HepG2 (cell line): ENCODE data around the gene GNAT2. TPM values are rescaled to one million over a fixed set of nuclear protein-coding genes. Genes with fewer than 3 reads are reported as not detected.

Experiments used
- ATAC-seq: fragments of 200-7000 bp; cut with Tn5 transposase; 3 replicates; pipeline ENCODE4 v1.9.1; 2020; ENCODE audit warnings: mild to moderate bottlenecking, moderate library complexity
- BruUV-seq: library from RNA; stranded (reverse); fragments of 400-500 nt; replicated peaks from 2 replicates; lab custom pipeline; 2021; lab: Mats Ljungman, UMichigan
- CTCF ChIA-PET: fragments of 300-600 bp; formaldehyde crosslinking; extraction: SDS; loops from one replicate; lab custom pipeline; 2021; ENCODE audit warnings: low total read pairs, inconsistent platforms, low intra/inter-chr PET ratio; lab: Yijun Ruan, JAX
- POLR2A ChIA-PET: fragments of 350-600 bp; sonication (Branson Sonifier 250); formaldehyde crosslinking; loops from one replicate; lab custom pipeline; 2020; ENCODE audit warnings: antibody characterized with exemption, inconsistent platforms; lab: Yijun Ruan, JAX
- DNase-seq: peaks from one replicate; pipeline ENCODE4 v3.0.0-alpha.2; 2015; ENCODE audit warnings: low spot score
- FAIRE-seq: peaks from 3 replicates; lab custom pipeline; 2011; peaks lifted over from hg19 to GRCh38; lab: Jason Lieb, UNC
- H2AFZ ChIP-seq: one replicate; pipeline ENCODE4 v1.6.1; 2011; ENCODE audit warnings: low read length, inconsistent platforms
- H3K27ac ChIP-seq: fragments of 300-600 bp; 3 replicates; pipeline ENCODE4 v1.8.0; 2011; ENCODE audit warnings: mixed run types, mild to moderate bottlenecking, mixed read lengths, low read length, inconsistent platforms; ENCODE audit not compliant: insufficient read depth; ENCODE audit errors: extremely low read length
- H3K27me3 ChIP-seq, 2 experiments: fragments of 200-600 bp in 1 of 2; 2 replicates in 1 of 2; 3 replicates in 1 of 2; pipeline versions ENCODE4 v1.6.0 to v1.8.0; 2011; ENCODE audit warnings: low read length in 2 of 2, mild to moderate bottlenecking in 2 of 2, moderate library complexity in 2 of 2, inconsistent platforms in 1 of 2; ENCODE audit not compliant: insufficient read depth in 2 of 2, control insufficient read depth in 1 of 2
- H3K36me3 ChIP-seq, 2 experiments: fragments of 200-600 bp in 1 of 2; replicated peaks in 1 of 2; 2 replicates in 1 of 2; 3 replicates in 1 of 2; pipeline versions ENCODE4 v1.5.1 to v1.8.0; 2011; ENCODE audit warnings: low read length in 2 of 2, inconsistent platforms in 1 of 2; ENCODE audit not compliant: insufficient read depth in 2 of 2, control insufficient read depth in 1 of 2
- H3K4me1 ChIP-seq: 2 replicates; pipeline ENCODE4 v1.5.1; 2012; ENCODE audit warnings: low read length, inconsistent platforms; ENCODE audit not compliant: insufficient read depth
- H3K4me2 ChIP-seq: 2 replicates; pipeline ENCODE4 v1.6.0; 2011; ENCODE audit warnings: low read depth, low read length, inconsistent platforms
- H3K4me3 ChIP-seq, 3 experiments: fragments of 200-600 bp in 1 of 3; sonication (generic), shearing (Covaris generic) in 1 of 3; replicated peaks in 1 of 3; 2 replicates each; pipeline ENCODE4 v1.5.1; 2011 to 2016; ENCODE audit warnings: low read length in 3 of 3, inconsistent platforms in 2 of 3, low read depth in 2 of 3, mild to moderate bottlenecking in 2 of 3, control low read depth in 1 of 3, mixed read lengths in 1 of 3; ENCODE audit not compliant: insufficient read depth in 1 of 3
- H3K79me2 ChIP-seq: one replicate; pipeline ENCODE4 v1.6.1; 2011; ENCODE audit warnings: low read length, inconsistent platforms; ENCODE audit not compliant: insufficient read depth
- H3K9ac ChIP-seq: 2 replicates; pipeline ENCODE4 v1.6.0; 2011; ENCODE audit warnings: mild to moderate bottlenecking, low read depth, low read length, inconsistent platforms; ENCODE audit not compliant: insufficient read depth
- H3K9me3 ChIP-seq: 2 replicates; pipeline ENCODE4 v1.5.1; 2012; ENCODE audit warnings: mild to moderate bottlenecking, low read length
- H4K20me1 ChIP-seq: 2 replicates; pipeline ENCODE4 v1.6.0; 2011; ENCODE audit warnings: inconsistent platforms, mild to moderate bottlenecking, low read length, moderate library complexity; ENCODE audit not compliant: insufficient read depth
- KAT2B ChIP-seq: fragments of 150-350 bp; IDR thresholded peaks from 2 replicates; pipeline ENCODE4 v1.6.1; 2014; ENCODE audit warnings: low read depth, low read length, borderline replicate concordance
- NCOA1 ChIP-seq: sonication (generic); formaldehyde crosslinking; IDR thresholded peaks from 2 replicates; pipeline ENCODE4 v1.9.0; 2021; ENCODE audit warnings: missing genetic modification reagents
- NR3C1 ChIP-seq: sonication (generic); formaldehyde crosslinking; IDR thresholded peaks from 2 replicates; pipeline ENCODE4 v1.4.0; 2020; ENCODE audit warnings: missing genetic modification reagents
- PHB2 ChIP-seq: fragments of 450-650 bp; IDR thresholded peaks from 2 replicates; pipeline ENCODE4 v1.6.1; 2018; ENCODE audit not compliant: partially characterized antibody
- SMC3 ChIP-seq: IDR thresholded peaks from 2 replicates; pipeline ENCODE4 v1.6.1; 2011; ENCODE audit warnings: low read length, improper control_type of control experiment
- ZKSCAN1 ChIP-seq: fragments of 150-350 bp; IDR thresholded peaks from 2 replicates; pipeline ENCODE4 v1.6.1; 2014; ENCODE audit warnings: low read length
- ZNF138 ChIP-seq: sonication (generic); formaldehyde crosslinking; IDR thresholded peaks from 2 replicates; pipeline ENCODE4 v1.5.0; 2020; ENCODE audit warnings: mild to moderate bottlenecking, low read depth, missing genetic modification reagents
- ZNF24 ChIP-seq: fragments of 450-650 bp; IDR thresholded peaks from 2 replicates; pipeline ENCODE4 v1.6.1; 2017; ENCODE audit warnings: antibody characterized with exemption, mild to moderate bottlenecking
- ZNF468 ChIP-seq: sonication (generic); formaldehyde crosslinking; IDR thresholded peaks from 2 replicates; pipeline ENCODE4 v1.8.0; 2022; ENCODE audit warnings: mild to moderate bottlenecking, moderate library complexity, missing genetic modification reagents
- ZNF609 ChIP-seq: sonication (generic); formaldehyde crosslinking; IDR thresholded peaks from 2 replicates; pipeline ENCODE4 v1.4.0; 2020; ENCODE audit warnings: mild to moderate bottlenecking, missing genetic modification reagents, borderline replicate concordance
- ZNF614 ChIP-seq: IDR thresholded peaks from 2 replicates; pipeline ENCODE4 v1.6.1; 2018; ENCODE audit warnings: missing biosample characterization, missing genetic modification reagents, inconsistent platforms, borderline replicate concordance
- ZNF761 ChIP-seq: sonication (generic); formaldehyde crosslinking; conservative IDR thresholded peaks from 2 replicates; pipeline ENCODE4 v1.4.0; 2020; ENCODE audit warnings: mild to moderate bottlenecking, missing genetic modification reagents
- ZNF790 ChIP-seq: sonication (generic); formaldehyde crosslinking; IDR thresholded peaks from 2 replicates; pipeline ENCODE4 v1.8.0; 2022; ENCODE audit warnings: missing genetic modification reagents, mild to moderate bottlenecking, borderline replicate concordance
- WGBS: methylation state at CpG from one replicate; pipeline ENCODE4 v1.1.6; 2017; ENCODE audit warnings: low lambda C conversion rate; 5-methylcytosine and 5-hydroxymethylcytosine counted together
- in situ Hi-C: cut with HindIII; loops from 2 replicates; pipeline ENCODE4 v1.10.0; 2017; ENCODE audit warnings: low pct_unique_long_range_greater_than_20kb; ENCODE audit not compliant: extremely low pct_ligation_motif_present
- intact Hi-C: fragments of 100-400 bp; cut with micrococcal nuclease; formaldehyde crosslinking; loops from one replicate; pipeline ENCODE4 v1.10.0; 2022; ENCODE audit not compliant: unreplicated experiment
- polyA plus RNA-seq, 8 experiments: library from polyadenylated mRNA; depleted of rRNA in 3 of 8; stranded (reverse) in 7 of 8; unstranded in 1 of 8; fragments of >200 nt; fragmentation: Illumina TruSeq in 4 of 8; extraction: Trizol in 4 of 8; gene quantifications; 2 replicates each; pipeline versions ENCODE4 v1.2.1 to v1.2.3, GENCODE V29; 2011 to 2016; ENCODE audit warnings: low read depth in 4 of 8, missing spikeins in 1 of 8, mixed read lengths in 1 of 8; ENCODE audit not compliant: insufficient read depth in 1 of 8
- total RNA-seq, 5 experiments: library from RNA; depleted of rRNA; stranded (reverse); fragments of >200 nt; fragmentation: Illumina TruSeq; extraction: Trizol; gene quantifications; 2 replicates each; pipeline ENCODE4 v1.2.3, GENCODE V29; 2016; ENCODE audit warnings: low read depth in 1 of 5
- TF ChIP-seq, protein P1 (sequence below): sonication (generic); formaldehyde crosslinking; IDR thresholded peaks from 2 replicates; pipeline ENCODE4 v1.4.0; 2020; ENCODE audit warnings: missing genetic modification reagents
- TF ChIP-seq, protein P2 (sequence below): sonication (generic); formaldehyde crosslinking; IDR thresholded peaks from 2 replicates; pipeline ENCODE4 v1.8.0; 2022; ENCODE audit warnings: mild to moderate bottlenecking, missing genetic modification reagents
- TF ChIP-seq, protein P3 (sequence below): sonication (generic); formaldehyde crosslinking; IDR thresholded peaks from 2 replicates; pipeline ENCODE4 v1.5.0; 2020; ENCODE audit warnings: mild to moderate bottlenecking, missing genetic modification reagents

GNAT2 gene
- total and polyA plus RNA-seq, 2 of the 13 experiments (the other 11 are each of a cell fraction or from before 2014, with no cell fraction given), result 0.08 to 0.20 TPM

DNA sequence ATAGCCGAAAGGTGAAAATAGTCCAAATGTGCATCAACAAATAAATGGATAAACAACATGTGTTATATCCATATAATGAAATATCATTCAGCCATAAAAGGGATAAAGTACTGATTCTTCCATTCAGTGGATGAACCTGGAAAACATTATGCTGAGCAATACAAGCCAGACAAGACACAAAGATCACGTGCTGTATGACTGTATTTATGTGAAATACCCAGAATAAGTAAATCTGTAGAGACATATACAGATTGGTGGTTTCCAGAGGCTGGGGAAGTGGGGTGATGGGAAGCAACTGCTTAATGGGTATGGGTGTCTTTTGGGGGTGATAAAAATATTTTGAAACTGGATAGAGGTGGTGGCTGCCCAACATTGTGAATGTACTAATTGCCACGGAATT, 23.2 kb upstream of the GNAT2 start:
- BruUV-seq, result no TSS peak
- Histone ChIP-seq H3K4me2 (no peak overlapping the region), H3K27ac (no peak overlapping the region), H4K20me1 (no peaks in the 10 kb centered on the region), H3K9ac (no peak overlapping the region), H3K79me2 (no peaks in the 10 kb centered on the region), H3K27me3 (0 out of 5 replicates have a peak, but pooled peaks cover 0 to 3% of the 10 kb centered on the region in 2 experiments), H2AFZ (no peak overlapping the region), H3K4me1 (peaks cover 23% of the 10 kb centered on the region), H3K9me3 (no peaks in the 10 kb centered on the region), H3K36me3 (no peaks in the 10 kb centered on the region), H3K4me3 (no peak overlapping the region)
- in situ Hi-C loops (loop anchor here (5.0 to 10.0 kb wide), 3 partner anchors 65 to 342 kb away; partner anchors contain the start of gene AHCYL1), intact Hi-C loops (loop anchor here (1.0 to 5.0 kb wide), 3 partner anchors 62 to 350 kb away; no protein-coding TSS in a partner anchor)
- ATAC-seq, result no peak
- FAIRE-seq, result no peak
- 12% methylated on average over 3 of the region's 3 CpGs for WGBS
- POLR2A ChIA-PET, result no interaction called here
- CTCF ChIA-PET, result interaction anchor here (1.2 to 2.6 kb wide), 5 partner anchors 61 to 133 kb away, joined by 3 to 26 read pairs (median 11); partner anchors contain the start of gene GNAI3
- no peak for DNase-seq
- no peak for TF ChIP-seq ZNF614
- TF ChIP-seq ZNF138 (CRISPR knock-in tag), result no peak
- TF ChIP-seq, protein P1, sequence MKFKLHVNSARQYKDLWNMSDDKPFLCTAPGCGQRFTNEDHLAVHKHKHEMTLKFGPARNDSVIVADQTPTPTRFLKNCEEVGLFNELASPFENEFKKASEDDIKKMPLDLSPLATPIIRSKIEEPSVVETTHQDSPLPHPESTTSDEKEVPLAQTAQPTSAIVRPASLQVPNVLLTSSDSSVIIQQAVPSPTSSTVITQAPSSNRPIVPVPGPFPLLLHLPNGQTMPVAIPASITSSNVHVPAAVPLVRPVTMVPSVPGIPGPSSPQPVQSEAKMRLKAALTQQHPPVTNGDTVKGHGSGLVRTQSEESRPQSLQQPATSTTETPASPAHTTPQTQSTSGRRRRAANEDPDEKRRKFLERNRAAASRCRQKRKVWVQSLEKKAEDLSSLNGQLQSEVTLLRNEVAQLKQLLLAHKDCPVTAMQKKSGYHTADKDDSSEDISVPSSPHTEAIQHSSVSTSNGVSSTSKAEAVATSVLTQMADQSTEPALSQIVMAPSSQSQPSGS, result no peak
- TF ChIP-seq ZNF468, result no peak
- no peak for TF ChIP-seq ZNF761 (CRISPR knock-in tag)
- TF ChIP-seq ZNF24, result no peak
- no peak for TF ChIP-seq ZNF790 (CRISPR knock-in tag)
- TF ChIP-seq, protein P2, sequence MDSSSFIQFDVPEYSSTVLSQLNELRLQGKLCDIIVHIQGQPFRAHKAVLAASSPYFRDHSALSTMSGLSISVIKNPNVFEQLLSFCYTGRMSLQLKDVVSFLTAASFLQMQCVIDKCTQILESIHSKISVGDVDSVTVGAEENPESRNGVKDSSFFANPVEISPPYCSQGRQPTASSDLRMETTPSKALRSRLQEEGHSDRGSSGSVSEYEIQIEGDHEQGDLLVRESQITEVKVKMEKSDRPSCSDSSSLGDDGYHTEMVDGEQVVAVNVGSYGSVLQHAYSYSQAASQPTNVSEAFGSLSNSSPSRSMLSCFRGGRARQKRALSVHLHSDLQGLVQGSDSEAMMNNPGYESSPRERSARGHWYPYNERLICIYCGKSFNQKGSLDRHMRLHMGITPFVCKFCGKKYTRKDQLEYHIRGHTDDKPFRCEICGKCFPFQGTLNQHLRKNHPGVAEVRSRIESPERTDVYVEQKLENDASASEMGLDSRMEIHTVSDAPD (CRISPR knock-in tag), result no peak
- TF ChIP-seq SMC3, result no peak
- no peak for TF ChIP-seq ZKSCAN1
- no peak for TF ChIP-seq KAT2B
- TF ChIP-seq NCOA1 (CRISPR knock-in tag), result no peak
- TF ChIP-seq NR3C1 (CRISPR knock-in tag), result no peak
- no peak for TF ChIP-seq PHB2
- no peak for TF ChIP-seq ZNF609 (CRISPR knock-in tag)
- TF ChIP-seq, protein P3, sequence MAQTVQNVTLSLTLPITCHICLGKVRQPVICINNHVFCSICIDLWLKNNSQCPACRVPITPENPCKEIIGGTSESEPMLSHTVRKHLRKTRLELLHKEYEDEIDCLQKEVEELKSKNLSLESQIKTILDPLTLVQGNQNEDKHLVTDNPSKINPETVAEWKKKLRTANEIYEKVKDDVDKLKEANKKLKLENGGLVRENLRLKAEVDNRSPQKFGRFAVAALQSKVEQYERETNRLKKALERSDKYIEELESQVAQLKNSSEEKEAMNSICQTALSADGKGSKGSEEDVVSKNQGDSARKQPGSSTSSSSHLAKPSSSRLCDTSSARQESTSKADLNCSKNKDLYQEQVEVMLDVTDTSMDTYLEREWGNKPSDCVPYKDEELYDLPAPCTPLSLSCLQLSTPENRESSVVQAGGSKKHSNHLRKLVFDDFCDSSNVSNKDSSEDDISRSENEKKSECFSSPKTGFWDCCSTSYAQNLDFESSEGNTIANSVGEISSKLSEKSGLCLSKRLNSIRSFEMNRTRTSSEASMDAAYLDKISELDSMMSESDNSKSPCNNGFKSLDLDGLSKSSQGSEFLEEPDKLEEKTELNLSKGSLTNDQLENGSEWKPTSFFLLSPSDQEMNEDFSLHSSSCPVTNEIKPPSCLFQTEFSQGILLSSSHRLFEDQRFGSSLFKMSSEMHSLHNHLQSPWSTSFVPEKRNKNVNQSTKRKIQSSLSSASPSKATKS (CRISPR knock-in tag), result no peak
